GM18951 (cell line): ENCODE results near the gene PPT1.

Experiments used
- POLR2A ChIP-seq: IDR thresholded peaks from 4 replicates; pipeline ENCODE4 v1.6.1; 2011; ENCODE audit warnings: mild to moderate bottlenecking; ENCODE audit not compliant: insufficient read length, insufficient read depth; ENCODE audit errors: extremely low read depth
- in situ Hi-C: fragments of 300-500 bp; cut with MboI; formaldehyde crosslinking; loops from one replicate; pipeline ENCODE4 v1.12.0; 2022; ENCODE audit warnings: low sequenced_read_pairs, mixed read lengths, inconsistent platforms; ENCODE audit not compliant: unreplicated experiment

PPT1 gene

GRCh38 chr1:40079774-40080400 lies 17.2 kb downstream of the PPT1 start:
- no peak for TF ChIP-seq POLR2A
- in situ Hi-C loops = loop anchor here (10.0 kb wide), 2 partner anchors 255 to 325 kb away; no protein-coding TSS in a partner anchor

- in situ Hi-C loops = no loop called here
- no peak for TF ChIP-seq POLR2A
Measured at GRCh38 chr1:40078512-40079333, 18.3 kb downstream of the PPT1 start.

DNA sequence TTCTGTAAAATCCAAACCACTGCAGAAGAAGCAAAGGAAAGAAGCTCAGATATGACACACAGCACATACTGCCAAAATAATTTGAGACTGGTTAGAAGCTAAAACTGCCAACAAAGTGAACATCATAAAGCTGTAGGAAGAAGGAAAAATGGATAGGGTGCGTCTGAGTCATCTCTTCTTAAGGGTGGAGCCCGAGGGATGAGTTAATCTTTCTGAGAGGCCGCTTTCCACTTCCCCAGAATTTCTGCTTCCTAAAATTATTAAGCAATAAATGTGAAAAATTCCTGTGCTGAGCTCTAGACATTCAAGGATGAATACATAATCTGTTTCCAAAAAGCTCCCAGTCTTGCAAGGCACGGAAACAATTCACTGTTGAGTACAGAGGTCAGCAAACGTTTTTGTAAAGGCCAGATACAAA lies 20.1 kb downstream of the PPT1 start:
- in situ Hi-C loops = no loop called here
- no peak for TF ChIP-seq POLR2A

DNA sequence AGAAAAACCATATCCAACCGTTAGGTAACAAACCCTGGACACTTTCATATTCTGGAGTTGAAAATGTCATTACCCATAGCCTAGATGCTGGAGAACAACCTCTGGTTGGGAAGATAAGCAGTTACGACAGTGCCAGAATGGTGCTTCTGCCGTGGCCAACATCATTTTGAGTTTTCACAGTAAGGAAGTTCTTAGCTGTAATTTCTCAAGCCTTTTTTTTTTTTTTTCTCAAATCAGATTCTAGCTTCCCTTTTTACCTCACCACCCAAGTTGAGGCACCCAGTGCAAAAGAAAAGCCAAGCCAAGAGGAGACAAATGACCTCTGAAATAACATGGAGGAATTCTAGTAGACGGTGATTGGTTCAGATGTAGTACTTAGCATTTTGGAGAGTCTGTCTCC lies 21.8 kb downstream of the PPT1 start:
- in situ Hi-C loops = no loop called here
- TF ChIP-seq POLR2A = no peak

GRCh38 chr1:40073062-40073461 lies 24.0 kb downstream of the PPT1 start:
- in situ Hi-C loops = no loop called here
- no peak for TF ChIP-seq POLR2A

DNA sequence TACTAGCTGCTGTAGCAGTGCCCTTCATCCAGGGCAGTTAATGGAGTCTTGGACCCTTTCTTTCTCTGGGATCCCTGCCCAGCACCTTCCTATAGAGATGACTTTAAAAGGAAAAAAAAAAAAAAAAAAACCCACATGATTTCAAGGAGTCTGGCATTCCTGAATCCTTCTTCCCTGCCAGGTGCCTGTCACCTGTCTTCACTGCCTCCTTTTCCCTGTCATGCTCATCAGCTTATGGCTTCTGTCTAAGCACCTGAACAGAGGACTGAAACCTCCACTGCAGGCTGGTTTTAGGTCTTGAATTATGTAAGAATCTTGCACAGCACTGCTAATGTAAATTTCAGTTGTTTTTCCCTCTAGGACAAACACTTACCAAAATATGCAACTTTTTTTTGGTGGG lies 24.9 kb downstream of the PPT1 start:
- in situ Hi-C loops = no loop called here
- TF ChIP-seq POLR2A = no peak

DNA sequence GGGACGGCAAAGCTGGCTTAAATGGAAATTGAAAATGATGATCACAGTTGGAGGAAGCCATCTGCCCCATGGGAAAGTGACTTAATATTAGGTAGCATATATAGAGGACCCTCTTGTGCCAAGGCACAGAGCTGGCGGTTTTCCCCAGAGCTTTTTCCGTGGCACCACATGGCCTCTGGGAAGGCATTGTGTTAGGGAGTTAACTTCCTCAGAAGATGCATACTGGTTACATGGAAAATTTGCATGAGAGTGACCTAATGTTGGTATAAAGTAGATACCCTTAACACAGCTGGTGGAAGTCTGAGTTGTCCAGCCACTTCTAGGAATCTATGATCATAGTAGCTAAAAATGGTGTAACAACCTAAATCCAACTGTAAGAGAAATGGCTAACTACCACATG lies 29.2 kb downstream of the PPT1 start:
- in situ Hi-C loops = no loop called here

DNA sequence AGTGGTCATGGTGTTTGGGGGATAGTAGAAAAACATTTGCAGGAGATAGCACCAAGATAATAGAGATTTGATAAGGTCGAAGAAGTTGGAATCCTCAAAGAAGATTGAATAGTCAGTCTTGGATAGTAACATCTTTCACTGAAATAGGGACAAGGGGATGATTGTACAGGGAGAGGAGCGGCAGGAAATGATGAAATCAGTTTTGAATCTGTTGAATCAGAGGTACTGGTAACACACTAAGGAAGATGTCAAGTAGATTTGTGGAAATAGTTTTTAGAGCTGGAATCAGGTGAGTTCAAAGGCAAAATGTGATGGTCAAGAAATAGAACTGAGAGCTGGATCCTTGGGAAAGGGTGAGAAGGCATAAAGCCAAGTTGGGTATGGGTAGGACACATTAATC lies 30.0 kb downstream of the PPT1 start:
- no peak for TF ChIP-seq POLR2A
- in situ Hi-C loops = no loop called here

More for the DNA sequence above, 29.2 kb downstream of the PPT1 start:
- TF ChIP-seq POLR2A = no peak

DNA sequence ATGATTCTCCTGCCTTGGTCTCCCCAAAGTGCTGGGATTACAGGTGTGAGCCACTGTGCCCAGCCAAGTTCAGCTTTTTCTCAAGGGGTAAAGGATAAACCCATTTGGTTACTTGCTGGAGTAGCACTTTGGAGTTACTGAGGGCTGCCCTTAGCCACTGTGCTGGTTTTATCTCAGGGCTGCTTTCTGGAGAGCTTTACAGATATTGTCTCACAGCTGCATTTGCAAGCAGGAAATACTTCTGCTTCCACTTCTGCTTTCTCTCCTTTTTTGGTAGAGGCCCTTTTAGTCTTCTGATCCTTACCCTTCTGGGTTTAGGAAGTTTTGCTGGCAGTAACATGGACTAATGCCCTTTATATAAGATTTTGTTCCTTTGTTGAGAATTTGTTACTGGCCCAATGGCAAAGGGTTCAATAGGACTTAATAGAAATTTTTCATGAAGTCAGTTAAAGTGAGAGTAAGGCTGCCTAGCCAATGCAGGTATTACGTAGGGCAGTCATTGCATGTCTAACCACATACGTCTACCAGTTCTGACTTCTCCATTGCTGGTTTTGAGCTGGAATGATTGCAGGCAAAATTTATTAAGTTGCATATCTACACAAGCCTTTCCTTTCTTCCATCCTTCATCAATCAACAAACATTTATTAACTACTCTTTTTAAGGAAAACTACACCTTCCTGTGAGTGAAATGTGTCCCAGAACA lies 32.1 kb downstream of the PPT1 start:
- in situ Hi-C loops = no loop called here
- no peak for TF ChIP-seq POLR2A

DNA sequence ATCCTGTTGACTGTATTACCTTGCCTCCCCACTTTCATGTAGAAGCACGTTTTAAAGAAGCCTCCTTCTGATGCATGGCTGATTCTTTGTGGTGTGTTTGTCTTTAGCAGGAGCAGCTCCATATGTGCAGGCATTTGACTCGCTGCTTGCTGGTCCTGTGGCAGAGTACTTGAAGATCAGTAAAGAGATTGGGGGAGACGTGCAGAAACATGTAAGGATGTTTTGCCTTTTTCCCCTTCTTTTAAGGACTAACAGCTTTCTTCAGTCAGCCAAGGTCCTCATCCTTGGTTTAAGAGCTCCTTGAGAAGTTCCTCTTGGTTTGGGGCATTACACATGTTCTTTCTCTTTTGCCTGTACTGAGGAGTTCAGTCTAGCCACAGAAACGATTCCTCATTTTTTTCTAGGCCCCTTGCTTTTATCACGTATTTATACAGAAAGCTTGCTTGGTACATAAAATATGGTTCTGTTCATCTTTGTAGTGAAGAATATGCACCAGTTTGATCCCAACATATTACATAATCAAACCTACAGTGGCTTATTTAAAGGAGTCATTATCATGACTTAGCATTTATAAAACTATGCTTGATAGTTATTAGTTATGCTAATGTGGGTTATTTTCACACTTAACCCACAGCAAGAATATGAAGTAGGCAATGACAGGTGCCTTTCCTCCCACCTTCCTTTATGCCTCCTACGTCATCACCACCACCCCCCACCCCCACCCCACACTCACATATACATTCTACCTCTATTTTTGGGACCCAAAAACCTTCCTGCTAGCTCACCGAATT lies 36.9 kb downstream of the PPT1 start:
- TF ChIP-seq POLR2A = no peak
- in situ Hi-C loops = no loop called here

DNA sequence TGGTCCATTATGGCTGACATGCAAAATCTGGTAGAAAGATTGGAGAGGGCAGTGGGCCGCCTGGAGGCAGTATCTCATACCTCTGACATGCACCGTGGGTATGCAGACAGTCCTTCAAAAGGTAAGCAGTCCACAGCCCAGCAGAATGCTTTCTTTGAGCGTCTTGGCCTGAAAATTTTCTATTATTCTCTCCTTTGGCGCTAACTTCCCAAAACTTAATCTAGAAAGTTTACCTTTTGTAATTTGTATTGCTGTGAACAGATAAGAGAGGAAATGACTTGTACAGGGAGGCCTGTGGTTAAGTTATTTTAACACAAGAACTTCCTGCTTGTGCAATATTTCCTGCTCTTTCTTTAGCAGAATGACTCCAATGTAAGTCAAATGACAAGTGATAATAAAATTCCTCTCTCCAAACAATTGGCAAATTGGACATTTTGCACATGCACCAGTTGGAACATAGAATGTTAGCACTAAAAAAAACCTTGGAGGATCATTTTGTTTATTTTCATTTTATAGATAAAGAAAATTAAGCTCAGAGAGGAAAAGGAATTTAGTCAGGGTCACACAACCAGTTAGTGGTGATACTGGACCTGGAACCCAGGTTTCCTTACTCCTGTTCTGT lies 37.6 kb downstream of the PPT1 start:
- in situ Hi-C loops = no loop called here

GRCh38 chr1:40058453-40059337 lies 38.4 kb downstream of the PPT1 start:
- in situ Hi-C loops = no loop called here
- no peak for TF ChIP-seq POLR2A

More for the DNA sequence above, 37.6 kb downstream of the PPT1 start:
- TF ChIP-seq POLR2A = no peak

DNA sequence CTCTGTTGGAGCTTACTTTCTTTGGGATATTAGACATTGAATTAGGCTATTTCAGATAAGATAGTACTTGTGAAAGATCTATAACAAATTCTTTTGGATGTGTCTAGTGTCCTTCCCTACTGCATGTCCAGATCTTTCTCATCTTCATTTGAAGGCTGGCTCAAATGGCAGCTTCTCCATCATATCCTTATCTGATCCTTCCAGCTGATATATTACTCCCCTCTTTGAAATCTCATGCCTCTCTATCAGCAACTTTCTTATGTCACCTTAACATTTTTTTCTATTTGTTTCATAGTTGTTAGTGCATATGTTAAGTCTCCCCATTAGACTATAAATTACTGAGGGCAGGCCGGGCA lies 39.0 kb downstream of the PPT1 start:
- in situ Hi-C loops = no loop called here
- no peak for TF ChIP-seq POLR2A
